SU-DHL-6 (cell line): ENCODE data around the gene NUP98.

Source experiments
- H2AFZ ChIP-seq: fragments of 200-600 bp; sonication (generic); 2 replicates; pipeline ENCODE4 v1.6.1; 2014; ENCODE audit warnings: low read depth, mild to moderate bottlenecking, moderate library complexity, mixed read lengths, antibody characterized with exemption, low read length; ENCODE audit not compliant: severe bottlenecking
- H3F3A ChIP-seq: fragments of 200-600 bp; shearing (Covaris generic); 2 replicates; pipeline ENCODE4 v1.6.0; 2016; ENCODE audit warnings: antibody characterized with exemption, mild to moderate bottlenecking; ENCODE audit not compliant: insufficient read depth
- H3K27ac ChIP-seq: fragments of 200-600 bp; sonication (generic); 2 replicates; pipeline ENCODE4 v1.5.1; 2016; ENCODE audit warnings: low read depth, mild to moderate bottlenecking, low read length, moderate library complexity, mixed read lengths
- H3K27me3 ChIP-seq: fragments of 200-600 bp; sonication (generic), shearing (Covaris generic); 2 replicates; pipeline ENCODE4 v1.6.0; 2014; ENCODE audit warnings: mild to moderate bottlenecking, low read length
- H3K36me3 ChIP-seq: fragments of 200-600 bp; sonication (generic); 2 replicates; pipeline ENCODE4 v1.6.1; 2014; ENCODE audit warnings: mild to moderate bottlenecking, low read length, mixed read lengths
- H3K4me2 ChIP-seq: fragments of 300-600, 200-600 bp; shearing (Covaris generic), sonication (generic); 2 replicates; pipeline ENCODE4 v1.6.0; 2014; ENCODE audit warnings: low read length, low read depth, mild to moderate bottlenecking; ENCODE audit not compliant: poor library complexity, severe bottlenecking
- H3K4me3 ChIP-seq: fragments of 200-600 bp; sonication (generic); 2 replicates; pipeline ENCODE4 v1.5.1; 2014; ENCODE audit warnings: antibody characterized with exemption, low read length, mild to moderate bottlenecking, mixed read lengths; ENCODE audit not compliant: insufficient read depth, poor library complexity, severe bottlenecking
- H3K79me2 ChIP-seq: fragments of 200-600 bp; sonication (generic); 2 replicates; pipeline ENCODE4 v1.6.1; 2014; ENCODE audit warnings: mild to moderate bottlenecking, low read length, moderate library complexity; ENCODE audit not compliant: insufficient read depth
- H3K9ac ChIP-seq: fragments of 200-600 bp; sonication (generic); 2 replicates; pipeline ENCODE4 v1.7.0; 2014; ENCODE audit warnings: mild to moderate bottlenecking, low read length
- H3K9me2 ChIP-seq: fragments of 200-600 bp; sonication (generic); replicated peaks from 2 replicates; pipeline ENCODE4 v1.6.1; 2014; ENCODE audit warnings: low read length; ENCODE audit not compliant: insufficient read depth
- H3K9me3 ChIP-seq: fragments of 200-600 bp; sonication (generic); 2 replicates; pipeline ENCODE4 v1.6.1; 2014; ENCODE audit warnings: low read length, mixed read lengths; ENCODE audit not compliant: insufficient read depth
- H4K20me1 ChIP-seq: fragments of 200-600 bp; sonication (generic); 2 replicates; pipeline ENCODE4 v1.6.1; 2014; ENCODE audit warnings: low read depth, mild to moderate bottlenecking, antibody characterized with exemption, low read length, moderate library complexity, mixed read lengths
- CTCF ChIP-seq: fragments of 200-600 bp; sonication (generic); IDR thresholded peaks from one replicate; pipeline ENCODE4 v1.5.1; 2017; ENCODE audit warnings: antibody characterized with exemption, mild to moderate bottlenecking, low read length, moderate library complexity; ENCODE audit not compliant: insufficient read depth, poor library complexity, severe bottlenecking
- EZH2phosphoT487 ChIP-seq: fragments of 200-600 bp; sonication (generic), shearing (Covaris generic); conservative IDR thresholded peaks from 2 replicates; pipeline ENCODE4 v1.6.1; 2018; ENCODE audit warnings: mild to moderate bottlenecking, antibody characterized with exemption, low read length, moderate library complexity, mixed read lengths

NUP98 gene

GRCh38 chr11:3822312-3822711 is 25.0 kb upstream of the NUP98 start:
- H3K4me2 ChIP-seq = no peak overlapping the region
- no peaks in the 10 kb centered on the region for H3K27me3 ChIP-seq
- H3K27ac ChIP-seq = no peak overlapping the region
- H3K9me3 ChIP-seq = no peaks in the 10 kb centered on the region
- no peak overlapping the region for H3K4me3 ChIP-seq
- no peaks in the 10 kb centered on the region for H3K79me2 ChIP-seq
- no peak overlapping the region for H2AFZ ChIP-seq
- no peaks in the 10 kb centered on the region for H3K36me3 ChIP-seq
- no peak for TF ChIP-seq CTCF
- no peak for TF ChIP-seq EZH2phosphoT487
- no peaks in the 10 kb centered on the region for H4K20me1 ChIP-seq
- H3K9ac ChIP-seq = no peak overlapping the region
- peaks cover 8% of the 10 kb centered on the region; the same call in 1 of the 2 replicates for H3F3A ChIP-seq
- H3K9me2 ChIP-seq = no peaks in the 10 kb centered on the region

GRCh38 chr11:3820971-3821370 is 23.6 kb upstream of the NUP98 start:
- H3K27ac ChIP-seq = no peak overlapping the region
- H3K9ac ChIP-seq = no peak overlapping the region
- no peak overlapping the region for H3K4me3 ChIP-seq
- H3K36me3 ChIP-seq = no peaks in the 10 kb centered on the region
- H3K27me3 ChIP-seq = no peaks in the 10 kb centered on the region
- no peak for TF ChIP-seq CTCF
- TF ChIP-seq EZH2phosphoT487 = no peak
- H3K79me2 ChIP-seq = no peaks in the 10 kb centered on the region
- H3K9me3 ChIP-seq = no peaks in the 10 kb centered on the region
- no peaks in the 10 kb centered on the region for H4K20me1 ChIP-seq
- no peak overlapping the region for H2AFZ ChIP-seq
- H3F3A ChIP-seq = 0 out of 2 replicates have a peak, but pooled peaks cover 2% of the 10 kb centered on the region
- no peak overlapping the region for H3K4me2 ChIP-seq
- H3K9me2 ChIP-seq = no peaks in the 10 kb centered on the region

GRCh38 chr11:3817181-3817800 is 19.9 kb upstream of the NUP98 start:
- H3K4me2 ChIP-seq = no peak overlapping the region
- no peak for TF ChIP-seq EZH2phosphoT487
- TF ChIP-seq CTCF = no peak
- H3K27me3 ChIP-seq = no peaks in the 10 kb centered on the region
- H3F3A ChIP-seq = no peaks in the 10 kb centered on the region
- H3K9me2 ChIP-seq = no peaks in the 10 kb centered on the region
- no peak overlapping the region for H3K27ac ChIP-seq
- no peak overlapping the region for H3K9ac ChIP-seq
- no peaks in the 10 kb centered on the region for H4K20me1 ChIP-seq
- H3K36me3 ChIP-seq = no peaks in the 10 kb centered on the region
- H3K79me2 ChIP-seq = no peaks in the 10 kb centered on the region
- H3K4me3 ChIP-seq = no peak overlapping the region
- no peaks in the 10 kb centered on the region for H3K9me3 ChIP-seq
- H2AFZ ChIP-seq = no peak overlapping the region
